Measurements from ENCODE around the gene EFHD1.

DNA sequence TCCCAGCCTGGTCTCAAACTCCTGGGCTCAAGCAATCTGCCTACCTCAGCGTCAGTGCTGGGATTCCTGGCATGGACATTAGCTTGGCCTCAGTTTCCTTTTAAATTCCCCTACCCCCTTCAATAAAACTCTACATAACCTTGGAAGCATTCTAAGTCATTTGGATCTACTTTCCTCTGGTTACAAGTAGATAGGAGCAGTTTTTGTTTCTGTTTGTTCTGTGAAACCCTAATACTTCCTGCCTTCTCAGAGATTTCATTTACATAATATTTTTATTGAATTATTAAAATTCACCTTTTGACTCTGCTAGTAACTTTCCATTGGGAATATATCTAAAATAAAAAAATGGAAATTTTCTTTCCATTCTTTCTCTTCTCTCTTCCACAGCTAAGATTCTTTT, 89.6 kb downstream of the EFHD1 start:
- TF ChIP-seq, protein P1, sequence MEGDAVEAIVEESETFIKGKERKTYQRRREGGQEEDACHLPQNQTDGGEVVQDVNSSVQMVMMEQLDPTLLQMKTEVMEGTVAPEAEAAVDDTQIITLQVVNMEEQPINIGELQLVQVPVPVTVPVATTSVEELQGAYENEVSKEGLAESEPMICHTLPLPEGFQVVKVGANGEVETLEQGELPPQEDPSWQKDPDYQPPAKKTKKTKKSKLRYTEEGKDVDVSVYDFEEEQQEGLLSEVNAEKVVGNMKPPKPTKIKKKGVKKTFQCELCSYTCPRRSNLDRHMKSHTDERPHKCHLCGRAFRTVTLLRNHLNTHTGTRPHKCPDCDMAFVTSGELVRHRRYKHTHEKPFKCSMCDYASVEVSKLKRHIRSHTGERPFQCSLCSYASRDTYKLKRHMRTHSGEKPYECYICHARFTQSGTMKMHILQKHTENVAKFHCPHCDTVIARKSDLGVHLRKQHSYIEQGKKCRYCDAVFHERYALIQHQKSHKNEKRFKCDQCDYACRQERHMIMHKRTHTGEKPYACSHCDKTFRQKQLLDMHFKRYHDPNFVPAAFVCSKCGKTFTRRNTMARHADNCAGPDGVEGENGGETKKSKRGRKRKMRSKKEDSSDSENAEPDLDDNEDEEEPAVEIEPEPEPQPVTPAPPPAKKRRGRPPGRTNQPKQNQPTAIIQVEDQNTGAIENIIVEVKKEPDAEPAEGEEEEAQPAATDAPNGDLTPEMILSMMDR (IDR thresholded peaks at IDR 0.05): no peak
- no peak for TF ChIP-seq POLR2AphosphoS5 (IDR thresholded peaks at IDR 0.05)
- TF ChIP-seq POLR2A (IDR thresholded peaks at IDR 0.05; ENCODE audit: low read depth): no peak
- TF ChIP-seq EP300 (IDR thresholded peaks at IDR 0.05): no peak

Data from esophagus muscularis mucosa (tissue), 4 donors.